ENCODE measurements around the gene FBXO4. TPM values are rescaled to one million over a fixed set of nuclear protein-coding genes. Genes with fewer than 3 reads are reported as not detected.

Gene FBXO4
- total RNA-seq, 1 experiment from 2014 or later = 1.2 TPM

DNA sequence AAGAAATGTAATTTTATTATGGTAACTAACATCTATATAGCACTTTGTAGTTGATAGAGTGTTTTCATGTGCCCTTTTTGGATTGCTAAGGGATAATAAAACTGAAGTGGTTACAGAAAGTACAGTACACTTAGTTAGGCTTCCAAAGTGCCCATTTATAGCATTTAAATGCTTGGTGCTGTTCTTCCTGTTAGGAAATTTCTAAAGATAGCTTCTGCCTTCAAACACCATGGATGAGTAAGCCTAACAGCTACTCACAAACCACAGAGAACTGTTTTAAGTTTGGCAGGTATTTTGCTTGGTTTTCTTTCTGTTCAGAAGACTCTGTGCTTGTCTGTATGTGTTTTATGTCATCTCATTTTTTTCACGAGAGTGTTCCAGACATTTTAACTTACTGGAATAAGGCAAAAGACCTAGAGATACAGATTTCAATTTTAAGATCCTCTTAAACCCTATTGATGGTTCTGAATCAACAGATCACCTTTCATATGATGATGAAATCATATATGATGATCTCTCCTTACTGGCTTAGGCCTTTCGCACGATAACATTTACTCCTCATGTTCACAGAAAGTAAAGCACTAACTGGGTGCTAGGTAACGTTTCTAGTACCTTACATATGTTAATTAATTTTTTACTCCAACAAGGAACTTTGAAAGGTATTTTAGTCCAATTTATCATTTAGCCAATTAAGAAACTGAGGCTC, 16.6 kb upstream of the FBXO4 start:
- no peaks in the 10 kb centered on the region; the same call in none of the 2 replicates for H3K27me3 Mint-ChIP-seq (ENCODE audit: low read depth)
- H2BK120ac ChIP-seq (ENCODE audit: low read depth, low read length, poor library complexity, severe bottlenecking) = no peak overlapping the region
- TF ChIP-seq, protein P1, sequence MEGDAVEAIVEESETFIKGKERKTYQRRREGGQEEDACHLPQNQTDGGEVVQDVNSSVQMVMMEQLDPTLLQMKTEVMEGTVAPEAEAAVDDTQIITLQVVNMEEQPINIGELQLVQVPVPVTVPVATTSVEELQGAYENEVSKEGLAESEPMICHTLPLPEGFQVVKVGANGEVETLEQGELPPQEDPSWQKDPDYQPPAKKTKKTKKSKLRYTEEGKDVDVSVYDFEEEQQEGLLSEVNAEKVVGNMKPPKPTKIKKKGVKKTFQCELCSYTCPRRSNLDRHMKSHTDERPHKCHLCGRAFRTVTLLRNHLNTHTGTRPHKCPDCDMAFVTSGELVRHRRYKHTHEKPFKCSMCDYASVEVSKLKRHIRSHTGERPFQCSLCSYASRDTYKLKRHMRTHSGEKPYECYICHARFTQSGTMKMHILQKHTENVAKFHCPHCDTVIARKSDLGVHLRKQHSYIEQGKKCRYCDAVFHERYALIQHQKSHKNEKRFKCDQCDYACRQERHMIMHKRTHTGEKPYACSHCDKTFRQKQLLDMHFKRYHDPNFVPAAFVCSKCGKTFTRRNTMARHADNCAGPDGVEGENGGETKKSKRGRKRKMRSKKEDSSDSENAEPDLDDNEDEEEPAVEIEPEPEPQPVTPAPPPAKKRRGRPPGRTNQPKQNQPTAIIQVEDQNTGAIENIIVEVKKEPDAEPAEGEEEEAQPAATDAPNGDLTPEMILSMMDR (conservative IDR thresholded peaks at IDR 0.05) = no peak
- no peaks in the 10 kb centered on the region for H3K9me3 Mint-ChIP-seq
- H3K4me1 Mint-ChIP-seq = peaks cover 6 to 8% of the 10 kb centered on the region in 2 experiments
- no peak overlapping the region for H2BK12ac ChIP-seq (ENCODE audit: insufficient read length, low read depth, low read length)
- no peak overlapping the region for H3K4me2 ChIP-seq (ENCODE audit: insufficient read depth, insufficient read length, low read length)
- no peak overlapping the region for H4K5ac ChIP-seq (ENCODE audit: insufficient read length, low read depth, low read length)
- no peak overlapping the region for H4K8ac ChIP-seq (replicated peaks; ENCODE audit: insufficient read length, low read depth, low read length)
- WGBS (ENCODE audit: extremely low coverage, insufficient read length, low lambda C conversion rate) = no CpG with 5 or more reads among the region's 4 CpGs
- H3K23me2 ChIP-seq (ENCODE audit: insufficient read length, low read depth, low read length, poor library complexity, severe bottlenecking) = peaks cover 8% of the 10 kb centered on the region
- H3K9me3 ChIP-seq (ENCODE audit: control insufficient read depth, low read depth, low read length) = no peaks in the 10 kb centered on the region
- no peak overlapping the region for H2AFZ ChIP-seq (ENCODE audit: low read length)
- no peak overlapping the region for H3K56ac ChIP-seq (ENCODE audit: insufficient read length, low read depth, low read length)
- H2BK15ac ChIP-seq (ENCODE audit: low read depth, low read length) = no peak overlapping the region
- no peak overlapping the region for H2BK20ac ChIP-seq (ENCODE audit: low read depth, low read length, poor library complexity, severe bottlenecking)
- H3K4ac ChIP-seq (ENCODE audit: low read depth, low read length) = no peak overlapping the region
- no peak overlapping the region for H3K9ac ChIP-seq (ENCODE audit: extremely low read depth, insufficient read length, low read length)
- no peak overlapping the region for H2BK5ac ChIP-seq (ENCODE audit: insufficient read length, low read length)
- H3K79me1 ChIP-seq (ENCODE audit: insufficient read depth, low read depth, low read length, poor library complexity, severe bottlenecking) = peaks cover 7% of the 10 kb centered on the region
- no peak overlapping the region for H3K27ac Mint-ChIP-seq
- no peak overlapping the region for H3K14ac ChIP-seq (ENCODE audit: insufficient read depth, low read length)
- peaks cover 8% of the 10 kb centered on the region; the same call in 1 of the 2 replicates for H3K79me2 ChIP-seq (ENCODE audit: insufficient read depth, low read length)
- no peak overlapping the region for H3K4me3 Mint-ChIP-seq
- no peaks in the 10 kb centered on the region for H3K4me1 ChIP-seq (ENCODE audit: insufficient read depth, low read length)
- H4K20me1 ChIP-seq (ENCODE audit: control insufficient read depth, insufficient read depth, insufficient read length) = no peaks in the 10 kb centered on the region
- no peak overlapping the region for H3K23ac ChIP-seq (ENCODE audit: insufficient read length, low read depth, low read length)
- no peak for DNase-seq
- no peak overlapping the region for H3K27ac ChIP-seq (ENCODE audit: insufficient read length, low read depth, low read length)
- no peak overlapping the region for H3T11ph ChIP-seq (ENCODE audit: low read length)
- no peaks in the 10 kb centered on the region for H3K27me3 ChIP-seq (ENCODE audit: insufficient read depth, low read length)
- H3K36me3 Mint-ChIP-seq (ENCODE audit: insufficient read depth in 1 of 3, low read depth in 3 of 3) = peaks cover 12 to 55% (median 43%) of the 10 kb centered on the region in 3 experiments
- H4K91ac ChIP-seq (ENCODE audit: insufficient read length, low read depth, low read length) = no peak overlapping the region
- H2AK5ac ChIP-seq (ENCODE audit: insufficient read length, low read length) = no peak overlapping the region
- H3K18ac ChIP-seq (ENCODE audit: insufficient read length, low read depth, low read length) = no peak overlapping the region

Measured in H9 (cell line).